Measurements from ENCODE around the gene IGLL5.

DNA sequence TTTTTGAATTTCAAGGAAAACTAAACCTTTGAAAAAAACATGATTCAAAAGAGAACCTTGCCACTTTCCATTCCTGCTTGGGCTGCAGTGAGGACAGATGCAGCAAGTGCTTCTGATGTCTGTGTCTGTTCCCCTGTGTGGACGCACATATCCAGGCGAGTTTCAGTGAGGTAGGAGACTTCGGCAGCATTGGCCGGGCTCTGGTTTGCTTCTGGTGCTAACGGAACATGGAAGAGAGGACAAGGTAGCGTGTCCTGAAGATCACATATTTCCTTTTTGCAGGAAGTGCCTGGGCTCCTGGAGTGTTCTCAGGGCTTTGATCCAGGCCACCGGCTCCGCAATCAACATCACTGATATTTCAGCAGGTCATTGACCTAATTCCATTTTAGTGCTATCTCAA lies 33.1 kb upstream of the IGLL5 start:
- TF ChIP-seq, protein P1, sequence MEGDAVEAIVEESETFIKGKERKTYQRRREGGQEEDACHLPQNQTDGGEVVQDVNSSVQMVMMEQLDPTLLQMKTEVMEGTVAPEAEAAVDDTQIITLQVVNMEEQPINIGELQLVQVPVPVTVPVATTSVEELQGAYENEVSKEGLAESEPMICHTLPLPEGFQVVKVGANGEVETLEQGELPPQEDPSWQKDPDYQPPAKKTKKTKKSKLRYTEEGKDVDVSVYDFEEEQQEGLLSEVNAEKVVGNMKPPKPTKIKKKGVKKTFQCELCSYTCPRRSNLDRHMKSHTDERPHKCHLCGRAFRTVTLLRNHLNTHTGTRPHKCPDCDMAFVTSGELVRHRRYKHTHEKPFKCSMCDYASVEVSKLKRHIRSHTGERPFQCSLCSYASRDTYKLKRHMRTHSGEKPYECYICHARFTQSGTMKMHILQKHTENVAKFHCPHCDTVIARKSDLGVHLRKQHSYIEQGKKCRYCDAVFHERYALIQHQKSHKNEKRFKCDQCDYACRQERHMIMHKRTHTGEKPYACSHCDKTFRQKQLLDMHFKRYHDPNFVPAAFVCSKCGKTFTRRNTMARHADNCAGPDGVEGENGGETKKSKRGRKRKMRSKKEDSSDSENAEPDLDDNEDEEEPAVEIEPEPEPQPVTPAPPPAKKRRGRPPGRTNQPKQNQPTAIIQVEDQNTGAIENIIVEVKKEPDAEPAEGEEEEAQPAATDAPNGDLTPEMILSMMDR (conservative IDR thresholded peaks at IDR 0.05 in 1 of 2, IDR thresholded peaks at IDR 0.05 in 1 of 2; ENCODE audit: low read depth in 1 of 2, low read length in 2 of 2), result no peak
- TF ChIP-seq EZH2 (IDR thresholded peaks at IDR 0.05; ENCODE audit: low read length, missing control alignments), result no peak

All from fibroblast of lung (primary cell).